A549 treated with Mapracorat at 1 μM for 4 hours (cell line): Measurements from ENCODE around the gene TRIM2. TPM values are rescaled to one million over a fixed set of nuclear protein-coding genes. Genes with fewer than 3 reads are reported as not detected.

ENCODE experiments used
- total RNA-seq: library from RNA; stranded (reverse); fragments of 200-300 nt; extraction: Qiagen RNA extraction; gene quantifications from 5 replicates; pipeline ENCODE4 v1.2.3, GENCODE V29; 2022

The TRIM2 gene
- 0.45 to 0.90 TPM (median 0.71 TPM) in 5 replicates for total RNA-seq

GRCh38 chr4:153204247-153204671 is at the start of gene TRIM2:
TSS of gene TRIM2 (plus strand) at chr4:153204443. CDS start at chr4:153204531, 88 bp downstream.

GRCh38 chr4:153344131-153345011 is 140.1 kb downstream of the TRIM2 start, which contains the start of gene MND1:
TSS of gene MND1 (plus strand) at chr4:153344688. CDS start at chr4:153344738, 50 bp downstream.

Other genes starting within 250 kb of the TRIM2 start
- 12.3 to 18.7 TPM (median 13.3 TPM) in 5 replicates for gene MND1, start 140.2 kb downstream of the TRIM2 start, total RNA-seq